IPS-NIHi7 (cell line): Measurements from ENCODE around the gene SERTAD1.

Experiments used
- DNase-seq: peaks from one replicate; pipeline ENCODE4 v3.0.0; 2012; ENCODE audit warnings: mixed read lengths; ENCODE audit errors: extremely low spot score

The SERTAD1 gene

DNA sequence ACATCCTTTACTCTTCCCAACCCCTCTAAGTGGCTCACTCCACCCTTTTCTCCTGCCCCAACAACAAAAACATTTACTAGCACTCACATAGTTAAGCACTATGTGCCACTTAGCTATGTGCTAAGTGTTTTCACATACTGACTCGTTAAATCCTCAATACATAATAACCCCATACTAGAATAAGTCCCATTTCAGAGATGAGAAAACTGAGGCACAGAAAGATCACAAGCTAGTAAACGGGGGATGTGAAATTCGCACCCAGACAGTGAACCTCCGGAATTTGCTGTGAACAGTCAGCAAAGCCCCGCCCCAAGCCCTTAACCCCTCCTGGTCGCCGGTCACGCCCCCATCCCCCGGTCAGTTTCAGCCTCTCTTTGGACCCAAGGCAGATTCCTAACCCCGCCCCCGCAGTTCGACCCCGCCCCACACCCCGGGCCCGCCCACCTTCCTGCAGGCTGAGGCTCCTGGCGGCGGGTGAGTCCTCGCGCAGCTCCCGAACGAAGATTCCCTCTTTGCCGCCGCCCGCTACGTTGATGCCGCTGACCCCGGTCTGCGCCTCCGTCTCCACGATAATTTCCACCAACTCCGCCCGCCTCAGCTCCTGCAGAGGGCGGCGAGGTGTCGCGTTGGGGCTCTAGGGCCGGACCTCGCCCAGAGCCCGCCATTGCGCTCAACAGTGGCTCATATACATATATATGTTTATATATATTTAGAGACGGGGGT, 22.4 kb downstream of the SERTAD1 start:
- DNase-seq: peak; percentile 97

DNA sequence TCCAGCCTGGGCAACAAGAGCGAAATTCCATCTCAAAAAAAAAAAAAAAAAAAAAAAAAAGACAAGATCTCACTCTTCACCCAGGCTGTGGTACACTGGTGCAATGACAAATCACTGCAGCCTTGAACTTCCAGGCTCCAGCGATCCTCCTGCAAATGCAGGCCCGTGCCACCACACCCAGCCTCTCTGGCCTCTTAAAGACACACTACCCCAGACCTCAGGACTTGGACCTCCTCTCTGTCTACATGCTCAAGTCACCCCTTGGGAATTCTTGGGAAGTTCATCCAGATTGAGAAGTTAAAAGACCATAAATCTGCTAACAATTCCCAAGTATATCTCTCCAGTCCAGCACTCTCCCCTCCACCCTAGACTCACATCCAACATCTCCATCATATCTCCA, 25.2 kb downstream of the SERTAD1 start:
- DNase-seq: no peak

DNA sequence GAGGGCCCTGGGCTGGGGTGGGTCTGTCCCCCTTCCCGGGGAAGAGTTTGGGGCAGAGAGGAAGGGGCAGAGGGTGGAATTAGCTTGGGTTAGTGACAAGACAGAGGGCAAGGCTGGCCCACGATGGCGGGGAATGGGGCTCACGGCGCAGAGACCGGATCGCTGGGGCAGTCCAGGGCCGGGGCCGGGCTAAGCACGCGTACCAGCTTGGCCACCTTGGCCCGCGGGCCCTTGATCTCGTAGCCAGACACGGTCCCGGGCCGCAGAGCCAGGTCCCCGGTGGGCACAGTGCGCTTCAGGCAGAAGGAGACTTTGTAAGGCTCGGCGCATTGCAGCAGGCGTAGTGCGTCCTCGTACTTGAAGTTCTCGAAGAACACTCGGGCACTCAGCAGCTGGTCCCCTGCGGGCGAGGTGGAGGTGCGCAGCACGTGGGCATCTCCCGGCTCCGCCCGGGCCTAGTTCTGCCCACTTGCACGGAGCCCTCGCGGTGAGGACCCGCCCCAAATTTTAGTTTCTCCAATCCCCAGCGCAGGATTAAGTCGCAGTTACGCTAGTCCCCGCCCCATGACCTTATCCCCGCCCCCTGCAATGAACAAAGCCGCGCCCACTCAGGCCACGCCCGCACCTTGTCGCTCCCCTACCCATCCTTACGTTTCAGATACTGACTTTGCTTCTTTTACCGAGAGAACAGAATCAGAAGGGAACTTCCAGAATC, 27.2 kb downstream of the SERTAD1 start:
- peak; percentile 94 for DNase-seq

DNA sequence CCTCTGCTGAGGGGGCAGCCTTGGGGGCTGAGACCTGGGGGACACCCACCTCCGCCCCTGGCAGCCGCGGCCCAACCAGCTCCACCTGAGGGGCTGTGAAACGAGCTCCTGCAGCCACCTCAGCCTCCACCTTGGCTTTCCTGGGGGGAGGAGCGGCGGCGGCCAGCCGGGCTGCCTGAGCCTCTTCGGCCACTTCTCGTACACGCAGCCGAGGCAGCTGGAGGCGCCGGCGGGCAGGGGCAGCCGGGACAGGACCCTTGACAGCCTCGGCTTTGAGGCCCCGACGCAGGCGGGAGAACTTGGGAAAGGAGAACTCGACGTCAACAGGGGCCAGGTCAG, 28.3 kb downstream of the SERTAD1 start:
- DNase-seq: no peak

DNA sequence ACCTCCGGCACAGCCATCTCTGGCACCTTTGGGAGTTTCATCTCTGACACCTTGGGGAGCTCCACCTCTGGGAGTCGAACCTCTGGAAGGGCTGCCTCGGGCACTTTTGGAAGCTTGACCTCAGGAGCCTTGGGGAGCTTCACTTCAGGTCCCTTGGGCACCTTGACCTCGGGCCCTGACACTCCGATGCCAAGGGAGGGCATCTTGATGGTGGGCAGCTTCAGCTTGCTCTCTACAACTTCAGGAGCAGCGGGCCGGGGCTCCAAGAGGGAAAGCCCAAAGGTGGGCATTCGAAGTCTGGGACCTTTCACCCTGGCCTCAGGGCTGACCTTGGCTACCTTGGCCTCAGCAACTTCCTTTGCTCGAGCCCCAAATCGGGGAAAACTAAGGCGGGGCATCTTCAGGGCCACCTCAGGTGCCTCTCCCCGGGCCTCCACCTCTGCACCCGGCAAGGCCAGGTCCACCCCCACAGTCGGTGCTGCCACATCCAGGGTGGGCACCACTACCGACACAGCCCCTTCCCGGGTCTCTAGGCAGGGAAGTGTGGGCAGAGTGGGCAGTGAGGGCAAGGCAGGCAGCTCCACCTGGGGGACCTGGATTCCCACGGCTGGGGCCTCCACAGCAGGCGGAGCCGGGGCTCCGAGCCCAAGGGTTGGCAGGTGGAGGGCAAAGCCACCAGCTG, 28.8 kb downstream of the SERTAD1 start:
- DNase-seq: no peak

DNA sequence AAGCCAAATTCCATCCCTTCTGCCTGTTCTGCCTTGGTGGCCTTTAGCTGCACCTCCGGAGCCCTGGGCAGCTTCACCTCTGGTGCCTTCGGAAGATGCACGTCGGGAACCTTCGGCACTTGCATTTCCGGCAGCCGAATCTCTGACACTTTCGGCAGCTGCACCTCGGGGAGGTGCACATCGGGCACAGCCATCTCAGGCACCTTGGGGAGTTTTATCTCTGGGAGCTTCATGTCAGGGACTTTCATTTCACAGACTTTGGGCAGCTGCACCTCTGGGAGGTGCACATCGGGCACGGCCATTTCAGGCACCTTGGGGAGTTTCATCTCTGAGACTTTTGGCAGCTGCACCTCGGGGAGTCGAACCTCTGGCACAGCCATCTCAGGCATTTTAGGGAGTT, 29.8 kb downstream of the SERTAD1 start:
- DNase-seq: no peak

DNA sequence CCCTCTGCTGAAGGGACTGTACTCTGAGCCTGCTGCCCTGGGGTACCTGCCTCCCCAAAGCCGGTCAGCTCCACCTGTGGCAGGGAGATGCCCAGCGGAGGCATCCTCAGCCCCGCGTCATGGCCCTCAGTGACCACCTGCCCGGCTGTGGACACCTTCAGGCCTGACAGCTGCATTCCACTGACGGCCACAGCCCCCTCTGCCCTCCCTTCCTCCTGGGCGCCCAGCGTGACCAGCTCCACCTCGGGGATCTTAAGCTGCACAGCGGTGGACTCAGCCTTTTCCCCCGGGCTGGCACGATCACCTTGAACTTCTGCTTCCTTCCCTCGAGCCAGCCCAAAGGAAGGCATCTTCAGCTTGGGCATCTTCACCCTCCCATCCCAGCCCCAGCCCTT, 31.0 kb downstream of the SERTAD1 start:
- no peak for DNase-seq

DNA sequence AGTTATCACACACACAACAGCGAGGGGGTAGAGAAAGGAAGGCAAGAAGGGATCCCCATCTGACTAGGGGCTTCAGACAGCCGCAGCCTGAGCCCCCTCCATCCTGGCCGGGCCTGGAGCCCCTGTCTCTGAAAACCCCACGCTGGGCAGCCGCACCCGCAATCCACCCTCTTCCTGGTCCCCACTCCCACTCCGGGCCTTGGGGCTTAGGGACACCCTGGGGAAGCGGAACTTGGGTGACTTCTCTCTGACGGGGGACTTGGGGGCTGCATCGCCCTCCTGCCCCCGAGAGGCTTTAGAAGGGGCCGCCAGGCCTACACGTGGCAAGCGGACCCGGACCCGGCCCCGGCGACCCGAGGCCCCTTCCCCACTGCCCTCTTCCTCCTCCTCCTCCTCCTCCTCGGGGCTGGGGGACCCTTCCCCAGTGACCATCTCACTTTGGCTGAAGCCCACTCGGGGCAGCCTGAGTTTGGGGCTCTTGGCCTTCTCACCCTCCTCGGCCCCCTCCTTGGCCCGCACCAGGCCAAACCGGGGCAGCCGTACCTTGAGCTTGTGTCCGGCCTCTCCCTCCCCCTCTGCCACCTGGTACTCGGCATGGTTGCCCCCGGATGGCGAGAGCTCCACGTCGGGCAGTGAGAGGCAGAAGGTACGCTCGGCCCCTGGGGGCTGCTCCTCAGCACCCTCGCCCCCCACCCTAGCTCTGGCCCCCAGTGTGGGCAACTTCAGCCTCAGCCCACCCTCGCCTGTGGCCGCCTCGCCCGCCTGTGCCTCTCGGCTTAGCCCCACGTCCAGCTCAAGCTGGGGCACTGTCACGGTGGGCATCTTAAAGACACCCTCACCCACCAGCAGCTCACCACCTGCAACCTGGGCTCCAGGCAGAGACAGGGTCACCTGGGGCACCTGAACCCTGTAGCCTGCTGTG, 31.6 kb downstream of the SERTAD1 start:
- no peak for DNase-seq

DNA sequence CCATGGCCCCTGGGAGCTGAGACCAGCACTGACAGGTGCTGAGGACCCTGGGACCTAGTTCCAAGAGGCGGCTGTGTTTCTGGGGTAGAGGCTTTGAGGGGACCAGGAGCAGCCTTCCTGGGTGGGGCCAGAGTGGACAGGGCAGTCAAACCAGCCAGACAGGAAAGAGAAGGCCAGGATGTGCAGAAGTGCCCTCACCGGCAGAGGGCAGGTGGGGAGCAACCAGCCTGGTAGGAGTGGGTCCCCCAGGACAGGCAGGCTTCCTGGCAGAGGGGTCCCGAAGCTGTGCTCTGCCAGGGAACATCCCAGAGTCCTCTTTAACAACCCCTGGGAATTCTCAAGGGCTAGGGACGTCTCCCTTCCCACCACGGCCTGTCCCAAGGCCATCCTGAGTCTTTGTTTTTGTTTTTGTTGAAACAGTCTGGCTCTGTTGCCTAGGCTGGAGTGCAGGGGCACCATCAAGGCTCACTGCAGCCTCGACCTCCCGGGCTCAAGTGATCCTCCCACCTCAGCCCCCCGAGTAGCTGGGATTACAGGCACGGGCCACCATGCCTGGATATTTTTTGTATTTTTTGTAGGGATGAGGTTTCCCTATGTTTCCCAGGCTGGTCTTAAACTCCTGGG, 32.8 kb downstream of the SERTAD1 start:
- no peak for DNase-seq

DNA sequence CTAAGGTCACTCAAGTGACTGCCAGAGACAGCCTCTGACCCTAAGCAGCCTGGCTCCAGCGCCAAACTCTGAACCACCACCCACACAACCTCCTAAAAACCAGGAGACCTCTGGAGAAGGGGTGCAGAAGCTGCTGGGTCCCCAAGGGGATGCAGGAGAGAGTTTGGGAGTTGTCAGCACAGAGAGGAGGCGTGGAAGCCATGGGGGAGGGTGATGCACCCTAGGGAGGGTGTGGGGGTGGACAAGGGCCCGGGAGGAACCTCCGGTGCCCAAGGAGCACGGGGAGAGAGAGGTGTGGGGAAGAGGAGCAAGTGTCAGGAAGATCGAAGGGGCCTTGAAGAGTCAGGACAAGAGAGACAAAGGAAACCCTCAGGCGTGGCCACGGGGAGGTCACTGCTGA, 33.7 kb downstream of the SERTAD1 start:
- no peak for DNase-seq

DNA sequence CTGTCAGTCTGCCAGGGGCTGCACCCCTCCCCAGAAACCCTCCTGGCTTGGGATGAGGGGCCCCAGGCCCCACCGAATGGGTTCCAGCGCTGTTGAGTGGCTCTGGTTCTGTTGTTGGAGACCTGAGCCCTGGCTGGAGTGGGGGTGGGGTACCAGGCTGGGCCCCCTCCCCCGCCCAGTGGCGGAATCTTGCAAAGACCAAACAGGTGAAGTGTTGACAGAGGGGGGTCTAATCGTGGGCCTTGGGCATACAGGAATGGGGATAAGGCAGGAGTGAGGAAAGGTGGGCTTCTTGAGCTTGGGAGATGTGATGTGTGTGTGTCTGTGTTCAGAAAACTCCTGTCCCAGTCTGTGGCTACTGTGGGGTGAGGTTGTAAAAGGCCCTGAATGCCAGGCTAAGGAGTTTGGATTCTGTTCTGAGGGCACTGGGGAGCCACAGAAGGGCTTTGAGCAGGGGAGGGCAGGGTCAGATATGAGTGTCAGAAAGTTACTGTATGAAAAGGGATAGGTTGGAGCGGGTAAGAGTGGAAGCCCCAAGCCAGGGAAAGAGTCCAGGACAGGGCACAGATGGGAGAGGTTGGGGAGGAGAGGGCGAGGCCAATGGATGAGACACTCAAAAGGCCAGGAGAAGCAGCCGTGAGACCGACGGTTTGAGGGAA, 35.6 kb downstream of the SERTAD1 start, which contains the start of gene HIPK4:
TSS of gene HIPK4 (minus strand) at position 98 of the 659 bp plus-strand sequence. CDS start 279 bp downstream, outside the sequence.
- no peak for DNase-seq

DNA sequence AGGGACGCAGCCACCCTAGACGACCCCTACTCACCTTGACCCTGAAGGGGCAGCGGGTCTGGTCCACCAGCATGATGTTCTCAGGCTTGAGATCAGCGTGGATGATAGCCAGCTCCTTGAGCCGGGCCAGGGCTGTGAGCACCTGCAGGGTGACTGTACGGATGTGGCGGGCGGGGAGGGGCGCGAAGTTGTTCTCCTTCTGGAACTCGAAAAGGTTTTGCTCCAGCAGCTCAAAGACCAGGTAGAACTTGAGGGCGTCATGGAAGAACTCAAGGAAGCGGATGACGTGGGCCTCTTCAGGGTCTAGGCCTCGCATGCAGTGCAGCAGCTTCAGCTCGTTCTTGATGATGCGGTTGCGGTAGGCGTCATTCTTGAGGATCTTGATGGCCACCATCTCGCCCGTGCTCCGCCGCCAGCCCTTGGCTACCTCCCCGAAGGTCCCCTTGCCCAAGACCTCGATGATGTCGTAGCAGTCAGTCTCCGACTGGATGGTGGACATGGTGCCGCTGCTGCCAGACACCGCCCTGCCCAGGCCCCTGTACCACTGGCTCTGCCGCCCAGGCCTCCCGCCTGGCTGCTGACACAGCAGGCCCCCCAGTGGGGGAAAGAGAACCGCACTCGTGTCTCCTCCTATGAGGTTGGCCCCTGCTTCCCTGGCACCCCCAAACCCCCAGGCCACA, 36.2 kb downstream of the SERTAD1 start:
- no peak for DNase-seq

DNA sequence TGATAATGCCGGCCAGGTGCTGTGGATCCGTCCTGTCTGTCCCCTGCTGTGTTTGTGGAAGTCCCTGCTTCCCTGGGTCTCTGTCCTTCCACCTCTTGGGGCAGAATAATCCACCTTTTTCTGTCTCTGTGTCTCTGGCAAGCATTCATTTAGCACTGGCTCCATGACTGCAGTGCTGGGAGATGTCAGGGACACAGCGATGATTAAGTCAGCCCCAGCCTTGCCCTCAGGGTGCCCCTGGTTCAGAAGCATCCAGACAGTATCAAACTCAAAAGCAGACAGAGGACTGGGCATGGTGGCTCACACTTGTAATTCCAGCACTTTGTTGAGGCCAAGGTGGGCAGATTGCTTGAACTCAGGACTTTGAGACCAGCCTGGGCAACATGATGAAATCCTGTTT, 37.3 kb downstream of the SERTAD1 start:
- DNase-seq: no peak

DNA sequence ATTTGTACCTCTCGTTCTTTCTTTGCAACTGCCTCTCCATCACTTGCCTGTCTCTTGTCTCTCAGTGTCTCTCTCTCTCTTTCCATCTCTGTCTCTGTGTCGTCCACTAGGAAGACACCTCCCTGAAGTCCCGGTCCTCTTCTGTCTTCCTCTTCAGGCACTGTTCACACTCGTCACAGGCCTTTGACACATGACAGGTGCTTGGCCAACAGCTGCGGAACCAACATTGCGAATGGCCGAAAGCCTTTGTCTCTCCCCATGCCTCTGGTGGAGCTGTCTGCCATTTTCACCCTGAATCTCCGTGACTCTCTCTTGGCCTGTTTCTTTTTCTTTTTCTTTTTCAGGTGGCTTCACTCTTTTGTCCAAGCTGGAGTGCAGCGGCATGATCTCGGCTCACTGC, 38.6 kb downstream of the SERTAD1 start:
- DNase-seq: no peak

DNA sequence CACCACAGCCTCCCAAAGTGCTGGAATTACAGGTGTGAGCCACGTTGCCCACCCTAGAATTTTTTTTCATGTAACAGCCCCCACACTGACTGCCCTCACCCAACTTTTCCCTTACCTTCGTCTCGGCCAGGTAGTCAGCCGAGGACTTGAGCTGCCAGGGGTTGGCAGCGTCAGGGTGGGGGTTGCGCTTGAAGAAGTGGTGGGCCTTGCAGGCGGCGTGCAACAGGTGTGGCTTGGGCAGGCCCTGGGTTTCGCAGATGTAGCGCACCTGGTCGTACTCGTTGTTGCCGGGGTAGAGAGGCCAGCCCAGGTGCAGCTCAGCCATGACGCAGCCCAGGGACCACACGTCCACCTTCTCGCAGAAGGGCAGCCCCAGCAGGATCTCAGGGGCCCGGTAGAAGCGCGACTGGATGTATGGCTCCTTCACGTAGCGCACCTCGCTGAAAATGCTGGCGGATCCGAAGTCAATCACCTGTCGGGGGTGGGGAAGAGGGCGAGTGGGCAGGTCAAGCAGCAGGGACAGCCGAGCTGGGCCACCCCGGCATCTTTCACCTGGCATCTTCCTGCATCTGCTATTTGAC, 42.0 kb downstream of the SERTAD1 start:
- no peak for DNase-seq

DNA sequence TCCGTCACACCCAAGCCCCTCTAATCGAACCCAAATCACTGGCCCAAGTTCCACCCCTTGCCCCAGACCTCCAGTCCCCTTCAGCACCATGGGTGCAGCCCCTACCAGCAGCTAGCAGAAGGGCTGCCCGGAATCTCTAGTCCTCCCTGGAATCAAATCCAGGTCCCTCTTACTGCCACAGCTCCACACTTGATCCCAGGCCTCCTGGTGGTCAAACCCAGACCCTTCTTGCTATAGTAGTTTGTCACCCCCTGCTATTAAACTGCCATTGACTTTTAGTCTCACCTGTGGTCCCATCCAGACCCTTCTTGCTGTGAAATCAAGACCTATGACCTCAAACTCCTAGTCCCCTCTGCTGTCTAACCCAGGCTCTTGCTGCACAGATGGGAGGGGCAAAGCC, 44.5 kb downstream of the SERTAD1 start:
- DNase-seq: peak; percentile 57

DNA sequence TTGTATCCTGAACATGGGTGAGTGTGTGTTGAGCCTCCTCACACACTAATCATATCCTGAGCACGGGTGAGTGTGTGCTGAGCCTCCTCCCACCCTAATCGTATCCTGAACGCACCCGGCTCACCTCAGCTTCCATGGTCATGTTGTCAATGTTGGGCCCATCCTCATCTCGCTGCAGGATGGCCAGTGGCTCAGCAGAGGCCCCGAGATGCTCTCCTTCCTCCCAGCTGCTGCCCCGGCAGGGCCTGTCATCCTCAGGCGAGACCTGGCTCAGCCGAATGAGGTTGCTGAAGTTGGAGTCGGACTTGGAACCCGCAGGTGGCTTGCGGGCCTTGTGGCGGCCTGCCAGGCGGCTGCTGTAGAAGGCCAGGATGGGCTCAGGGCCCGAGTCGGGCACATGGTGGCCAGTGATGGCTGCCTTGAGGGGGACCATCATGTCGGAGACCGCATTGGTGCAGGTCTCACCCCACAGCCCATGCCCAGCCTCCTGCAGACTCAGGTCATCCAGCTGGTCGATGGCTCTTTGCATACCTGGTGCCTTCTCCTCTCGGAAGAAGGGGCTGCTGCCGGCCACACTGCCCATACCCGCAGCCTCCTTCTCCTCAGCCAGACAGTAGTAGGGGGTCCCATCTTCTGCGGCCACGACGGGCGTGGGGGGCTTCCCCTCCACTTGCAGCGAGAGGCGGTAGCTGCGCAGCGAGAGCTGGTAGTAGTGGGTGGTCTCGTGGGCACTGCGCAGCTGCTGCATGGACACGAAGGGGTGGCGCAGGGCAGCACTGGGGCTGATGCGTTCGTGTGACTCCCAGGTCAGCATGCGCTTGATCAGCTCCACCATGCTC, 45.4 kb downstream of the SERTAD1 start:
- DNase-seq: no peak

DNA sequence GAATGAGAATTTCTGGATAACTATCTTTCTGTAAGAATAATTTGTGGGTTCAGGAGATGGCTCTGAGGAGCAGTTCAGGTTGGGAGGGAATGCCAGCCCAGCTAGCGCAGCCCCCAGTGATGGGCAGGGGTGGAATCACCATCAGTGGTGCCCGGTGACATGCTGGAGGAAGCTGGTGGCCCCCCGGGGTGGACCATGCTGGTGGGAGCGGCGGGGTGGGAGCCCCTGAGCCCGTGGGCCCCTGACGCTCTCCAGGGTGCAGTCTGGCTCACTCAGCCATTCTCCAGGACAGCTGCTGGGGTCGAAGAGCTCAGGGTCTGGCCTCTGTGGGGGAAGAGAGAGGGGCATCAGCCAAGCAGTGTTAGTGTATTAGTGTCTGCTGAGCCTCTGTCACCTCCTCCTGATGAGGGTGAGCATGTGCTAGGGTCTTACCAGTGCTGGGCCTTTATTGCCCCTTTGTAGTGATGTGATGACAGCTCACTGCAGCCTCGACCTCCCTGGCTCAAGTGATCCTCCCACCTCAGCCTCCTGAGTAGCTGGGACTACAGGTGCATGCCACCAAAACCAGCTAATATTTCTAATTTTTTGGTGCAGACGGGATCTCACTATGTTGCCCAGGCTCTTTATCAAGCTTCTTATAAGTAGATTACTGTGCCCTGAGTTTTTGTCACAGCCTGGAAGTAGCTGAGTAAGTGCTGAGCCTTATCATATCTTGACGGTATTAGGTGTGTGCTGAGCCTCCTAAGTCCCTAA, 46.2 kb downstream of the SERTAD1 start:
- DNase-seq: no peak
